Stimulated activated CD4-positive, alpha-beta T cell treated with anti-CD3 and anti-CD28 coated beads, Interleukin-1b, Interleukin-23, amount 100 ng/mL, for 48 hours (primary cell): ENCODE data around the gene NOS1AP.
"Not testable (repeated sequence)": the region's sequence is repeated elsewhere in the genome, so short reads cannot be mapped to it uniquely, and the experiment has no call there.

Source experiments
- DNase-seq: peaks from one replicate; pipeline ENCODE4 v3.0.0-alpha.2; 2020

NOS1AP gene

GRCh38 chr1:162389021-162389818 lies 319.7 kb downstream of the NOS1AP start:
- DNase-seq, result no peak

- DNase-seq, result no peak
Observed at GRCh38 chr1:162389971-162390370, 320.5 kb downstream of the NOS1AP start.

- DNase-seq, result no peak
Observed at GRCh38 chr1:162390396-162391185, 321.1 kb downstream of the NOS1AP start.

- DNase-seq, result no peak
Observed at GRCh38 chr1:162391790-162392563, 322.5 kb downstream of the NOS1AP start.

- no peak for DNase-seq
Observed at GRCh38 chr1:162396201-162396906, 326.9 kb downstream of the NOS1AP start.

GRCh38 chr1:162397039-162397448 lies 327.6 kb downstream of the NOS1AP start:
- no peak for DNase-seq

GRCh38 chr1:162397943-162398560 lies 328.6 kb downstream of the NOS1AP start:
- DNase-seq, result no peak

GRCh38 chr1:162398999-162399580 lies 329.6 kb downstream of the NOS1AP start:
- DNase-seq, result no peak

- DNase-seq, result no peak
Observed at GRCh38 chr1:162400790-162401355, 331.4 kb downstream of the NOS1AP start.

- DNase-seq, result no peak
Observed at GRCh38 chr1:162404550-162405160, 335.2 kb downstream of the NOS1AP start.

- DNase-seq, result no peak
Observed at GRCh38 chr1:162405800-162406199, 336.3 kb downstream of the NOS1AP start.

- DNase-seq, result no peak
Observed at GRCh38 chr1:162406811-162407210, 337.3 kb downstream of the NOS1AP start.

GRCh38 chr1:162407539-162407938 lies 338.0 kb downstream of the NOS1AP start:
- no peak for DNase-seq

GRCh38 chr1:162412002-162412401 lies 342.5 kb downstream of the NOS1AP start, which contains the start of gene SH2D1B:
Gene SH2D1B (minus strand): TSS chr1:162412136. CDS start chr1:162412016, 120 bp downstream.
- no peak for DNase-seq

GRCh38 chr1:162416215-162416614 lies 346.7 kb downstream of the NOS1AP start:
- no peak for DNase-seq

- no peak for DNase-seq
Observed at GRCh38 chr1:162416909-162417308, 347.4 kb downstream of the NOS1AP start.

GRCh38 chr1:162417650-162418049 lies 348.2 kb downstream of the NOS1AP start:
- DNase-seq, result no peak

- not testable (repeated sequence) for DNase-seq
Observed at GRCh38 chr1:162418584-162418983, 349.1 kb downstream of the NOS1AP start.

- not testable (repeated sequence) for DNase-seq
Observed at GRCh38 chr1:162419450-162419931, 350.0 kb downstream of the NOS1AP start.
